CD4-positive, alpha-beta T cell treated with Interleukin-17A for 1 hour (primary cell): Measurements from ENCODE around the gene PAIP2B.
A peak's percentile ranks its signal among the peaks of the same experiment; 100 is the strongest.
"Not testable (repeated sequence)": the region's sequence is repeated elsewhere in the genome, so short reads cannot be mapped to it uniquely, and the experiment has no call there.

ENCODE experiments used
- DNase-seq: peaks from one replicate; pipeline ENCODE4 v3.0.0-alpha.2; 2020

PAIP2B gene

DNA sequence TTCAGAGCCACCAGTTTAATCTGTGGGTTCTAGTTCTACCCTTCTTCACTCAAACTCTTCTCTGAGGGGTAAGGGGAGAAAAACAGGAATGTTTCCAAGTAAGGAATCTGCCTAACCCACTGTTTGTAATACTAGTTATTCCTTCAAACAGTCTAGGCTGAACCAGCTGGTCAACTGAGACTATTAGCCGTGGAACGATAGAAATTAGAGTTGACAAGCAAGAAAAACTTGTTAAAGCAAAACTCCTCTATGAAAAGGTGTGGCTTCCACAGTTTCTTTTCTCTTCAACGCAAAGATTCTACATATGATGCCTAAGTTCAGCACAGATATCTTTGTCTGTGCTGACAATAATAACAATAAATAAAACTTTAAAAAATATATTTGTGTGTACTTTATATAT is 11.5 kb downstream of the PAIP2B start:
- no peak for DNase-seq

DNA sequence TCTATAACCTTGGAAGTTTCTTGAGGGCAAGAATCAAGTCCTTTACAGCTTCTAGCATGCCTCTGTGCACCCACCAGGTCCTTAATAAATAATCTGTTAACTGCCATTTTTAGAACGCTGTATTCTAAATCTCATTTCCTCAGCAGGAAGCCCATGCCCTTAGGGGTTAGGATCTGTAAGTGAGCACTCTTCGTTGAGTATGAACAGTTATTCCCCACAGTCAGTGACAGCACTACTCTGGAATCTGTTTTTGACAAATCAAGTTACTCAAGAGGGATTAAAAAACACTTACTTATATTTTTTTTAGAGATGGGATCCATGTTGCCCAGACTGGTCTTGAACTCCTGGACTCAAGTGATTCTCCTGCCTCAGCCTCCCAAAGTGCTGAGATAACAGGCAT is 14.6 kb downstream of the PAIP2B start:
- no peak for DNase-seq

DNA sequence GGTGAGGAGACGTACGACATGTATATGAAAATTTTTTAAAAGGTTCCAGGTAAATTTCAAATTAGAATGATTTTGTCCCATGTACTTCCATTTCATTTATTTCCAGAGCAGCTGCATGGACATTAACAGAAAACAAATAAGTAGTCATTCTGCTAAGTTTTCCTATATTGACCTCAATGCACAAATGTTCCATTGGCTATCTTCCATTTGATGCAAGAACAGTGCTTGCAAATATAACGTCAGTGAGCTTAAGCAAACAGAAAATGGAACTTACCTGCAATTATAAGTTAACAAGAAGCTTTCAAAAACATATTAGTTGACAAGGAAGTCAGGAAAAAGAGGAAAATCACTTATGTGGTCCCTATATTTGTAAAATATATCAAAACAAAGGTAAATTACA is 16.6 kb downstream of the PAIP2B start:
- no peak for DNase-seq

DNA sequence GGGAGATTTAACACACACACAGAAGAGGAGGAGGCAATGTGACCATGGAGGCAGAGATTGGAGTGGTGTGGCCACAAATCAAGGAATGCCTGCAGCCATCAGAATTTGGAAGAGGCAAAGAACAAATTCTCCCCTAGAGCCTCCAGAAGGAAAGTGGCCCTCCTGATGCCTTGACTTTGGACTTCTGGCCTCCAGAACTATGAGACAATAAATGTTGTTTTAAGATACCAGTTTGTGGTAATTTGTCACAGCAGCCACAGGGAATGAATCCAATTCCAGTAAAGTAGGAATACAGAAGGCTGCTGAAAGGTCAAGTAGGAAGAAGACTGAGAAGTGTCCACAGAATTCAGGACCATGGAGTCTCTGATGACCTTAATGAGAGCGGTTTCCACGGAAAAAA is 18.1 kb downstream of the PAIP2B start:
- DNase-seq, result no peak

DNA sequence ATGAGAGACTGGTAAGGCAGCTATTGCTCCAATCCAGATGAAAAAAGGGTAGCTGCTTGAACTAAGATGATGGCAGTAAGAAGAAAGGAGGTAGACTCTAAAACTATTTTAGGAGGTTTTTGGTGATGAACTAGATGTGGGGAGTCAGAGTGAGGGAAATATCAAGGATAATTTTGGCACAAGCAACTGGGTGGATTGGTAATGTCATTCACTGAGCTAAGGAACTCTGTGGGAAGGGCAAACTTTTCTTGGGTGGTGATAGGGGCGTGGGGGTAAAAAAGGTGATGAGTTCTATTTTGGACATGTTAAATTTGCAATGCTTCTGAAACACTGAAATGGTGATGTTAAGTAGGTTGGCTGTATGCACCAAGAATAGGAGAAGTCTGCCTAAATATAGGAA is 19.3 kb downstream of the PAIP2B start:
- DNase-seq, result no peak

DNA sequence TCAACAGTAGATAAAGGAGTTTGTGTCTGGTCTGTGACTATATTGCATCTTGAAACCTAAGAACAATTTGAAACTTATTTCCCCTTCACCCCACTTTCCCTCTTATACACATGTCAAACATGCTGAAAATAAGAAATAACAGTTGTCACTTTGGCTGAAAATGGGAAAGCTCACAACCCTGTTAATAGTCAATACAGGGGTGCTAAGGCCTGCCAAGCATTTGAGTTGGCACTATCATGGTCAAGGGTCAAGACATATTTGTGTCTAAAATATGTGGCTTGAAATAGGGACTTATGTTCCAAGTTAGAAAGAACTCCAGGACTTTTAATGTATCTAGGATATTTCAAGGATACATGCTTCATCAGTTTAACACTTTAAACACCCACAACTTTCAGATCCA is 20.6 kb downstream of the PAIP2B start:
- no peak for DNase-seq

DNA sequence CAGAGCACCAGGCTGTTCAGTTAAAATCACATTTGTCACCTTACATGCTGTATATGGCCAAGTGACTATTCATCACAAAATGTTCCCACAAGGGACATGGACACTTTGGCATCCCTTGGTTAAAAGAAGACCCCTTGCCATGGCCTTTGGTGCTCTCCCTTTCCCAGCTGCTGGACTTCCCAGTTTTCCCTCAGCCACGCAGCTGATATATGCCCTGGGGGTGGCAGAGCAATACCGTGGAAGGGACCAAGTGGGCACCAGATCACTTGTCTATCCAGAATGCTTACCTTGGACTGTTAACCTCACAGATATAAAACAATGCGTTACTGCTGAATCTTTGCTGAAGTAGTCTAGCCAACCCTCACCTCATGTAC is 35.3 kb downstream of the PAIP2B start:
- no peak for DNase-seq

DNA sequence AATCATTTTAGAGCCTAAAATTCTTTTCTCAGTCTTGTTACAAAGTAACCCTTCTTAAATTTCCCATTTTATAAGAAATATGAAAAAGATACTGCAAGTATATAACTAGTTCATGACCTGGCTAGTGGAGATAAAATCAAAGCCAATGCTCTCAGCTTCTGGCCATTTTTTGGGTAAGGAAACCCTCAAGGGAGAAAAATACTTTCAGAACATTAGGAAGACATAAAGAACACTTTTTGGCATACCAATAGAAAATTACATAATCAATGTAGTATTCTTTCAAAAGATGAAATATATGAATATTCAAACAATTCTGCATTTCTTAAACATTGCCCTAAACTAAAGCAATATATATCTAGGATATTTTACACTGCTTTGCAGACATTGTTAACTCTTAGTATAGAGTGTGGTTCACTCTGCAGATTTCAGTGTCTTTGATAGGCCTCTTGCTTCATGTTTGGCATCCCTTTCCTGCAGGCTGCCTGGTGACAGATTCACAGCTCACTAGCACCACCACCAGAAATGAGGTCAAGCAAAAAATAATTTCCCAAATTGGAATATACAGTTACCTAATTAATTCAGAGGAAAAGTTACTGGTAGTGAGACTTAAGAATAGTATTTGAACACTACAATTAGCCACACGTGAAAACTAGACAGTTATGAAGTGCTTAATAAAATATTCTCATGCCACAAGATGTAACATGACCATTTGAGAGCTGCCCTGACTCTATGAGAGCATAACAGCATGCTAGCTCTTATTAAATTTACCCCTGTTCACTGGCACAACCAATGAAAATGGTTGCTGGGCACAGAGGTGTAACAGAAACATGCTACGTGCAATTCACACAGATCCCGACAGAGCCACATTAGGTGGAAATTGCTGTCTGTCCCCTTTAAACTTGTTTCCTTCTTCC is 36.0 kb downstream of the PAIP2B start:
- no peak for DNase-seq

DNA sequence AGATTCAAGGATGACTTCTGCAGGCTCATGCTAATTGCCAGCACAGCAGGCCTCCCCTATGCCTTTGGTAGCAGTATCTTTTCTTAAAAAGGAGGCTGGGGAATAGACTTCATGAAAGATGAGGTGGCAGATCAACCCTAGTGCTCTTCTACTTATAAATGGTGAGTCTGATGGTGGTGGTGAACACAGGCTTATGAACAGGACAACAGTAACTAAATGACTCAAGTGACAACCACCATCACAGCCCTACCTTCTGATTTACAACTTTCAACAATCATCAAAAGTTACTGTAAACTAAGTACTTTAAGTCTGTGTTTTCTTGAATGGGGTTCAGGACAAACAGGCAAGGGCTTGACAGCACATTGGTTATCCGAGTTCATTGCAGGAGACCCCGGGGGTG is 39.3 kb downstream of the PAIP2B start:
- DNase-seq, result no peak

DNA sequence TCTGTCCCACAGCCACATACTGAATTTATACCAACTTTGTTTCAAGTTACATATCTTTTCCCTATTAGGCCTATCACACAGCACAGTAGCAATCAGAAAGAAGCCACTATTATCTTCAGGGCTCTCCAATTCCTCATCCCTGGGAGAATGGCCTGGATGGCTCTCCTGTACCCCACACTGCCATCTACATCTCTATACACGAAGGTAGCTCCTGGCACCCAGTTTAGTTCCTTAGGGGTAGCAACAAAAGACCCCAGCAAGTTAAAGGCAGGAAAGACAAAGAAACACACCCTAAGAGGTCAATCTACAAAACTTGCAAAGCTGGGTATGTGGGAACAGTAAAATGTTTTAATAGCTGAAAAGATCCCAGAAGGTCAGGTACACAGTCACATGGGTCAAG is 39.9 kb downstream of the PAIP2B start:
- DNase-seq, result no peak

DNA sequence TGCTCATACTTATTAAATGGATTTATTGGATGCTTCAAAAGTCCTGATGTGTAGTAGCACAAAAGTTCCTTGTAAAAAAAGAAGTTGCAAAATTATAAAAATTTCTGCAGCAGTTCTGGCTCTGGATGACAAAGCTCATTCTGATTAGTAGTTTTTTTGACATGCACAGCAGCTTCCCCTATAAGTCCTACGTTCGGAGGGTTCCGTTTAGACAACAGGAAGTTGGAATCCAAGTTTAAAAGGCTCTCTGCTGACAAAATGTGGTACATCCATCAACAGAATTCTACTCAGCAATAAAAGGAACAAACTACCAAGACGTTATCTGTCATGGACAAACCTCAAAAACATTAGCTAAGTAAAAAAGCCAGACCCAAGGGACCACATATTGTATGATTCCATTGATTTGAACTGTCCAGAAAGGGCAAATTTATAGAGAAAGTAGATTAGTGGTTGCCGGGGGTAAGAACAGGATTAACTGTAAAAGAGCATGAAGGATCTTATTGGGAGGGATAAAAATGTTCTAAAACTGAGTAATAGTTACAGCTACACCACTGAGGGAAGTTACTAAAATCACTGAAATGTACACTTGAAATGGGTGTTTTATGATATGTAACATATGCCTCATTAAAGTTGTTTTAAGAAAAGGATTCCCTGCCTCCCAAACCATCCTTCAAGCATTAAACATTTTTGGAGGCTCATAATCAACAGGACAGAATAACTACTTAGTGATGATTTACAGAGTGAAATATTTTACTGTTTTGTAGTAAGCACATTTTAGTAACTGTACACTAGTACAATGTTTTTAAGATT is 43.4 kb downstream of the PAIP2B start:
- not testable (repeated sequence) for DNase-seq

DNA sequence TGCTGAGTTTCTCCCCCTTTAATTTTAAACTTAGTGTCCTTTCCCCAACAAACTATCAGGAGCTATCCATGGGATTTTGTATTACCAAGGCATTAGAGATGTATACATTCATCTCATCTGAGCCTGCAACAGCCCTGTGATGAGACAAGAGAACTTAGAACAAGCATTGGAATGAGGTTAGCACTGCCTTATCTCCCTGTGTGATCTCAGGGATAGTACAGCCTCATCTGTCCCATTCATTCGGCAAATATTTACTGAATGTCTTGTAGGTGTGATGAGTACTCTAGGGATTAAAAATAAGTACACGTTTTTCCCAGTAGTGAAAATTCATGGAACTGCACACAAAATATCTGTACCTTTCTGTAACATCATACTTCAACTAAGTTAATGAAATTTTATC is 45.6 kb downstream of the PAIP2B start:
- no peak for DNase-seq

DNA sequence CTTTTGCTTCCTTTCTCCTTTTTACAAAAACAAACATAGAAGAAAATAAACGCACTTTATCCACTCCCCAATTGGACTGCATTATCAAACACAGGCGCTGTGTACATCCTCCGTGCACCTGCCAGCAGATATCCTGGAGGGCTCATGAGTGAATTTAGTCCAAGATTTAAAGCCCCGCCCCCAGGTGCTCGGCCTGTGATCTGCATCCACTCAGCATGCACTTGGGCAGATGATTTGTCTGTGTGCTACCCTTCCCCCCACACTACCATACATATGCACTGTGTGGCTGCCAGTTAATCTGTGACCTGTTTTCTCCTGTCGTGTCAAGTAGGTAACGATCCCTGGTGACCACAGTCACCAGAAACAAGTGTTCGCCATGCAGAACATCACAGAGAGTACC is 48.1 kb downstream of the PAIP2B start:
- not testable (repeated sequence) for DNase-seq

DNA sequence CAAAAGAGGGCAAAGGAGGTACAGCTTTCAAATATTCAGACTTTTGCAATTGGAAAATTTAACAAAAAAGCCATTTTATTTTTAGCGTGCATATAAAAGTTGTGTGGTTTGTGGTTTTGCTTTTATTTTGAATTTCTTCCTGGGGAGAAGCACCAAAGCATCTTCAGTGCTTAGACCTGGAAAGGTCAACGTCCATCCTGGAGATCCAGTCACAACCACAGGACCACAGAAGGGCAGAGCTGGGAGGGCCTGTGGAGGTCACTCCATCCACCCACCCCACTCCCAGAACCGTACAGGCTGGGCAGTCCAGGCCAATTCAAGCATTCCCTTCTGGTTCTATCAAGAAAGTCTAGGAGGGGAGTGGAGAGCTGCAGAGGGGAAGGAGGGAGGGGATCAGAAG is 52.7 kb downstream of the PAIP2B start:
- DNase-seq, result no peak

DNA sequence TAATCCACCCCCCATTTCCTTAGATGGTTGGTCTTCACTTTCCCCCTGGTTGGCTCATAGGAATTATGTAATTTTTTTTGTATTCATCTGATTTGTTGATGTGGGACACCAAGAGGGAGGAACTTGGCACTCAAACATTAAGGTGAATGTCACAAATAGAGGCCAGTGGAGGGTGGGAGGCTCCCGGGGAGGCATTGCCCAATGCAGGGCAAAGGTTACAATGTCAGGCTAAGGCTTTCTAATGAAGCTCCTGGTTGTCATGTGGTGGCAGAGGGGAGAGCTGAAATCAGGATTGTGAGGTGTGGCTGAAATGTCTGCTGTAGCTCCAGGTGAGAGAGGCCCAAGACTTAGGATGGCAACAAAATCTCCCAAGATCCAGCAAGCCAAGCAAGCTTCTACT is 53.8 kb downstream of the PAIP2B start:
- DNase-seq, result no peak

DNA sequence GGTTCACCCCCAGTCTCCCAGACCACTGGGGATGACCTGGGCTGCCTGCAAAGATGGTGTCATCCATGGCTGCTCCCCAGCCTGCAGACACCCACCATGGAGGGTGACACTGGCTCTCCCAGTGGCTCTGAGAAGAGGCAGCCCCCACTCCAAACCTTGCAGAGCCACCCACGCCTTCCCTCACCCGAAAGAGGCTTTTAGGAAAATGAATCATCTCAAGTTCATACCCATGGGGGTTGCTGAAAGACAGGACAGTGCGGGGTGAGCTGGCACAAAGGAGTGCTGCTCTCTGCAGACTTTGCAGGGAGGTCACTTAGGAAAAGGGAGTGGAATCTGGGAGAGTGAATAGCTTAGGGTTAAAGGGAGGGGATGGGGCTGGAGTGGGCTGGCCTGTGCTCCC is 60.1 kb downstream of the PAIP2B start:
- DNase-seq, result no peak

DNA sequence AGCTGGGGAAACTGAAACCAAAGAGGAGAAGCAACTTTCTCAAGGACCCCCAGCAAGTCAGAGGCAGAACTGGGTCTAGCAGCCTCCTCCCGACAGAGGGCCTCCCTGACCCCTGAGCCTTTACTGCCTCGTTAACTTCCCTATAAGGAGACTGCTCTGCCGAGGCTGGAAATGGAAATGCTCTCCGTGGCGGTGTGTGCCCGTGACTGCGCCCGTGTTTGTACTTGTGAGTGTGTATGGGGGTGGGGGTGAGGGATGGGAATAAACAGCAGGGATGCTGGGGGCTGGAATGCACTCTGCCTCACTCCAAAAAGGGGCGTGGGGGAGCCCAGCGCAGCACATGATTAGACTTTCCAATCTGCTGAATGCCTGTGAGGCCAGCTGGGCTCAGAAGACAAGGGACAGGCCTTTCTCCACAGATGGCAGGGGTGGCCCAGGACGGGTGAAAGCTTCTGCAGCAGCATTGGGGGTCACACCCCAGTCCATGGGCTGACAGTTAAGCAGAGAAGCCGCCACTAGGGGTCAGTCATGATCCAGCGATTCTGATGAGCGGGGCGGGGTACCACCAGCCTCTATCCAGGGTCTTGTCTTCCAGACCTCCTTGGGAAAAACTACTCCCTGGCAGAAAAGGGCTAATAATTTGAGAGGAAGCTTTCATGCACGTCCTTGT is 69.6 kb downstream of the PAIP2B start:
- DNase-seq, result peak; percentile 46

DNA sequence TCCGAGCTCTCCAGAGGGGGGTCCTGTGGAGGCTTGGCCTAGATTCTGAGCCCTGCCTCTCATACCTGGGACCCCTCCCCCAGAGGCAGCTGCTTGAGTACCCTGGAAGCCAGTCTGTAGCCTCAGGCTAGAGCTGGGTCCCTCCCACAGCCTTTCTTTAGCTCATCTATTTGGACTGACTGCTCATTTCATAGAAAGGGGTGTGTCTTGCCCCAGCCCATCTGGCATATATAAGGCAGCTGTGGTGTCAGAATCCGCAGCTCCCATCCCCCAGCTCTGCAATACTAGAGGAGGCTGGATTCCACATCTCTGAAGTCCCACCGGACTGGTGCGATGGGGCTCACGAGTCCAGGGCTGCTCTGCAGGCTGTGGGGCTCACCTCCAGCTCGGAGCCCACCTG is 70.3 kb downstream of the PAIP2B start:
- DNase-seq, result no peak

DNA sequence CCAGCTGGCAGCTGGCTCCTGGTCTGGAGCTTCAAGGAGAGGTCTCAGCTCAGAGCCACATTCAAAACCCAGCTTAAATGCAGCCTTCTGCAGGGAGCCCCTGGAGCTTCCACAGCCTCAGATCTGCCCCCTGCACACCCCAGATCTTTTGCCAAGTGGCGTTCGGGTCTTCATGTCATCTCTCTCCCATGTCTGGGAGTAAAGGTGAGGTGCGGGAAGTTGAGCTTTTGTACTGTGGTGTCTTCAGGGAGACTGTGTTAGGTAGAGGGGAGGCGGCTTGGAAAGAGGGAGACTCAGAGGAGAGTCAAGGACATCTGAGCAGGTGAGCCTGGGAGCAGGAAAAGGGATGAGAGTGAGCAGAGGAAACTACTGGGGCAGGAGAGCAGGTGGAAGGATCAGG is 71.1 kb downstream of the PAIP2B start:
- DNase-seq, result no peak

DNA sequence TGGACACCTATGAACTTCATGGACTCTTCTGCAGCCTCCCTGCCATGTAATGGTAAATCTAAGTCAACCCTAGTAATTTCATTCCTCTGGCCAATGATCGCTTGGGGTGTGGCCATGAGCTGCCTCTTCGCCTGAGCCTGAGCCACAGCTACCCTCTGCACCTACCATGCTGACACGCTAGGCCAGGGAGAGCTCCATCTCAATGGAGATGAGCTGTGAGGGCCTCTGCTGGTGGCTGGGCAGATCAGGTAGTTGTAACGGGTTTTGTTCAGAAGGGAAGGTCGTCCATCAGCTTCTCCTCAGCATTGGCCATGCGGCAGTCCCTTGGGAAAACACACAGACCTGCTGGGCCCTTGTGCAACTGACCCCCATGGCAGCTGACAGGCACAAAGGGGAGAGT is 72.1 kb downstream of the PAIP2B start:
- DNase-seq, result peak; percentile 8

DNA sequence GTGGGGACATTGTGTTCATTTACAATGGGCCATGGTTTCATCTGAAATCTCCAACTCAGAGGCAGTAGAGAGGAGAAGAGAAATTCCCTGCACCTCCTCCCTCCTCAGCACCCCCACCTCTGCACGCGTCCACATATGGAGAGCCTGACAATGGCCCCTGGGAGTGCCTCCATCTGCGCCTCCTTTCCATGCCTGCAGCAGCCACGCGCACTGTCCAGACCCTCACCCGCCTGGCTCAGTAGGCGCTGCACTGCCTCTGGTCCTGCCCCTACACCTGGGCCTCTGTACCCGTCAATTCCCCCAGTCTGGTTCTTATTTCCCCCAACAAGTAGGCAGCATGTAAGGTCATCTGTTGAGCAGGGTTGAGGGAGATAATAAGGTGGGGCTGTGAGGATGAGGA is 72.6 kb downstream of the PAIP2B start:
- no peak for DNase-seq

DNA sequence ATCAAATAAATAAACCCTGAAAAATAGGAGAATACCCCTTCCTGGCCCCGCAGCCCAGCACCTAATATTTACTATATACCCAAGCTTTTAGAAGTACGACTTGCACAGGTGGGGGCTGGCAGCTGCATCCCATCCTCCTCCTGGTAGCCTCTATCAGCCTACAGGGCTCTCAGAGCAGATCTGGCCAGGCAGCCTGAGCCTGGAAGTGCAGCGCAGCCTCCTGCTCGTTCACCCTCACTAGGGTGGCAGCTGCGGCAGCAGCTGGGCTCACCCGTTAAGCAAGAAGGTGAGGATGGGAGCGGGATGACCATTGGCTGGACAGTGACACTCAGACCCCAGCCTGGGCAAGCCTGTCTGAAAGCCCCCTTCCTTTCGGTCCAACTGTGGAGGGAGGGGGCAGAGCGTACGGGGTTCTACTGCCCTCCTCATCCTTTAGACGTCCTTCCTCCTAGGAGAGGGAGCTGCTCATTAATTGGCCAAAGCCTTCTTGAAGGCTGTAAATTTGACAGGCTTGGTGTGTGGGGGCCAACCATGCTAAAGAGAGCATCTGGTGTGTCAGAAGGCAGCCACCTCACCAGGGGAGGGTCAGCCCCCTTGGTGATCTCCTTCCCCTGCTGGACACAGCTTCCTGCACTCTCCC is 73.2 kb downstream of the PAIP2B start:
- DNase-seq, result no peak

DNA sequence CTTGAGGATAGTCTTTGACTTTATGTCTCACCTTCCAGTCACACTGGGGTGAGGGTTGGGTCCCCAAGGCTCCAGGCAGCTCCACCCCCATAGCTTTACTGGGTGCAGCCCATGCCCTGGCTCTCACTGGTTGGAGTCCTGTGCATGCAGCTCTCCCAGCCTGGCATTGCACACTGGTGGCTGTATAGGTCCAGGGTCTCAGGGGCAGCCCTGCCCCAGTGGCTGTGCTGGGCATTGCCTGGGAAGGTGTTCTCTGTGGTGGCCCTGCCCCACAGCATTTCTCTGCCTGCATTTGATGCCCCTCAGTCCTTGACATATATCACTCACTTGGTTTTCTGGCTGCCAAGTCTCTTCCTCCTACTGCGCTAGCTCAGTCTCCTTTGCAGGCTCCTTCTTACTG is 75.3 kb downstream of the PAIP2B start:
- no peak for DNase-seq
